Calu3 (cell line): ENCODE results near the gene ELOVL5. TPM values are rescaled to one million over a fixed set of nuclear protein-coding genes. Genes with fewer than 3 reads are reported as not detected.

Experiments used
- BruUV-seq: library from RNA; stranded (reverse); fragments of 400-500 nt; replicated peaks from 2 replicates; lab custom pipeline; 2021; lab: Mats Ljungman, UMichigan
- CTCF ChIA-PET: fragments of 300-600 bp; sonication (Branson Sonifier 250); formaldehyde crosslinking; loops from one replicate; lab custom pipeline; 2022; ENCODE audit warnings: antibody characterized with exemption; lab: Charles Lee
- DNase-seq: peaks from one replicate; pipeline ENCODE4 v3.0.0; 2022
- H3K27ac Mint-ChIP-seq: one replicate; pipeline ENCODE4 v1.8.0; 2022; ENCODE audit warnings: mixed read lengths; ENCODE audit not compliant: unreplicated experiment
- H3K27me3 Mint-ChIP-seq: one replicate; pipeline ENCODE4 v1.8.0; 2022; ENCODE audit warnings: mixed read lengths; ENCODE audit not compliant: unreplicated experiment
- H3K36me3 Mint-ChIP-seq: one replicate; pipeline ENCODE4 v1.8.0; 2022; ENCODE audit warnings: mild to moderate bottlenecking, moderate library complexity, mixed read lengths; ENCODE audit not compliant: insufficient read depth, unreplicated experiment
- H3K4me1 Mint-ChIP-seq: one replicate; pipeline ENCODE4 v1.8.0; 2022; ENCODE audit warnings: mild to moderate bottlenecking, low read depth, mixed read lengths; ENCODE audit not compliant: unreplicated experiment
- H3K4me3 Mint-ChIP-seq: one replicate; pipeline ENCODE4 v1.8.0; 2022; ENCODE audit warnings: mild to moderate bottlenecking, low read depth, moderate library complexity, mixed read lengths; ENCODE audit not compliant: unreplicated experiment
- H3K9me3 Mint-ChIP-seq: one replicate; pipeline ENCODE4 v1.8.0; 2022; ENCODE audit warnings: low read depth, mixed read lengths; ENCODE audit not compliant: unreplicated experiment
- intact Hi-C: fragments of 100-400 bp; cut with micrococcal nuclease; formaldehyde crosslinking; loops from one replicate; pipeline ENCODE4 v1.10.0; 2022; ENCODE audit not compliant: unreplicated experiment
- total RNA-seq: library from RNA; stranded (reverse); gene quantifications from 2 replicates; pipeline ENCODE4 v1.2.3, GENCODE V29; 2022
- TF ChIP-seq, protein P1 (sequence below): fragments of 200-600 bp; IDR thresholded peaks from one replicate; pipeline ENCODE4 v1.8.0; 2022; ENCODE audit warnings: antibody characterized with exemption; ENCODE audit not compliant: unreplicated experiment

Gene ELOVL5
- total RNA-seq, 1 experiment from 2014 or later: 114 TPM

DNA sequence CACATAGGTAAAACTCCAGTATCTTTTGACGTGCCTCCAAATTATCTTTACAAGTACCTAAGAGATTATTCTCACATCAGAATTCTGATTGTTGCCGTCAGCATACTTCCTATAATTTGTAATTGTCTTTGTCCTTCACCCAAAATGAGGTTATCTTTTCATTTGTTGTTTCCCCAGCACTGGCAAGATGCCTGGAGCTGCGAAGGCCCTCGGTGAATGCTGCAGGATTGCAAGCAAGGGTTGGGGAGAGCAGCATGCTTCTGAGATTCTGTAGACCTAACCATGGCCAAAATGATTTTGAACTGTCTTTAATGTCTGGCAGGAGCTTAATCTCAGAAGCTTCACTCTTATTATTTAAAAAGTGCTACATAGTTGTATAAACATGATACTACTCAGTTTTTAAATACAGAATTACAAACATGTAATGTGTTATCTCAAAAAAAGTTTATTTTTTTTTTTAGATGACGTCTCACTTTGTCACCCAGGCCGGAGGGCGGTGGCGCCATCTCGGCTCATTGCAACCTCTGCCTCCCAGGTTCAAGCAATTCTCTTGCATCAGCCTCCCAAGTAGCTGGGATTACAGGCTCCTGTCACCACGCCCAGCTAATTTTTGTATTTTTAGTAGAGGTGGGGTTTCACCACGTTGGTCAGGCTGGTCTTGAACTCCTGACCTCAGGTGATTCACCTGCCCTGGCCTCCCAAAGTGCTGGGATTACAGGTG is 88.7 kb downstream of the ELOVL5 start:
- BruUV-seq: no TSS peak
- no peak for DNase-seq
- intact Hi-C loops: no loop called here
- no peaks in the 10 kb centered on the region for H3K4me1 Mint-ChIP-seq
- H3K36me3 Mint-ChIP-seq: peaks cover 10% of the 10 kb centered on the region
- CTCF ChIA-PET: no interaction called here
- TF ChIP-seq, protein P1, sequence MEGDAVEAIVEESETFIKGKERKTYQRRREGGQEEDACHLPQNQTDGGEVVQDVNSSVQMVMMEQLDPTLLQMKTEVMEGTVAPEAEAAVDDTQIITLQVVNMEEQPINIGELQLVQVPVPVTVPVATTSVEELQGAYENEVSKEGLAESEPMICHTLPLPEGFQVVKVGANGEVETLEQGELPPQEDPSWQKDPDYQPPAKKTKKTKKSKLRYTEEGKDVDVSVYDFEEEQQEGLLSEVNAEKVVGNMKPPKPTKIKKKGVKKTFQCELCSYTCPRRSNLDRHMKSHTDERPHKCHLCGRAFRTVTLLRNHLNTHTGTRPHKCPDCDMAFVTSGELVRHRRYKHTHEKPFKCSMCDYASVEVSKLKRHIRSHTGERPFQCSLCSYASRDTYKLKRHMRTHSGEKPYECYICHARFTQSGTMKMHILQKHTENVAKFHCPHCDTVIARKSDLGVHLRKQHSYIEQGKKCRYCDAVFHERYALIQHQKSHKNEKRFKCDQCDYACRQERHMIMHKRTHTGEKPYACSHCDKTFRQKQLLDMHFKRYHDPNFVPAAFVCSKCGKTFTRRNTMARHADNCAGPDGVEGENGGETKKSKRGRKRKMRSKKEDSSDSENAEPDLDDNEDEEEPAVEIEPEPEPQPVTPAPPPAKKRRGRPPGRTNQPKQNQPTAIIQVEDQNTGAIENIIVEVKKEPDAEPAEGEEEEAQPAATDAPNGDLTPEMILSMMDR: no peak
- H3K27ac Mint-ChIP-seq: no peak overlapping the region
- no peak overlapping the region for H3K4me3 Mint-ChIP-seq
- no peaks in the 10 kb centered on the region for H3K27me3 Mint-ChIP-seq
- no peaks in the 10 kb centered on the region for H3K9me3 Mint-ChIP-seq

DNA sequence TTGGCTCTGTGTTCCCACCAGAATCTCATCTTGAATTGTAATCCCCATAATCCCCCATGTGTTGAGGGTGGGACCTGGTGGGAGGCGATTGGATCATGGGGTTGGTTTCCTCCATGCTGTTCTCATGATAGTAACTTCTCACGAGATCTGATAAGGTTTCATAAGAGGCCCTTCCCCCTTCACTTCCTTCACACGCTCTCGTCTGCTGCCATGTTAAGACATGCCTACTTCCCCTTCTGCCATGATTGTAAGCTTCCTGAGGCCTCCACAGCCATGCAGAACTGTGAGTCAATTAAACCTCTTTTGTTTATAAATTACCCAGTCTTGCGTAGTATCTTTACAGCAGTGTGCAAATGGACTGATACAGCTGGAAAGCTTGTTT is 90.0 kb downstream of the ELOVL5 start:
- Mint-ChIP-seq H3K27me3 (no peaks in the 10 kb centered on the region), H3K4me1 (no peaks in the 10 kb centered on the region), H3K36me3 (peaks cover 10% of the 10 kb centered on the region), H3K9me3 (no peaks in the 10 kb centered on the region), H3K27ac (no peak overlapping the region), H3K4me3 (no peak overlapping the region)
- no peak for DNase-seq
- TF ChIP-seq, protein P1: no peak
- CTCF ChIA-PET: no interaction called here
- BruUV-seq: no TSS peak
- intact Hi-C loops: no loop called here

DNA sequence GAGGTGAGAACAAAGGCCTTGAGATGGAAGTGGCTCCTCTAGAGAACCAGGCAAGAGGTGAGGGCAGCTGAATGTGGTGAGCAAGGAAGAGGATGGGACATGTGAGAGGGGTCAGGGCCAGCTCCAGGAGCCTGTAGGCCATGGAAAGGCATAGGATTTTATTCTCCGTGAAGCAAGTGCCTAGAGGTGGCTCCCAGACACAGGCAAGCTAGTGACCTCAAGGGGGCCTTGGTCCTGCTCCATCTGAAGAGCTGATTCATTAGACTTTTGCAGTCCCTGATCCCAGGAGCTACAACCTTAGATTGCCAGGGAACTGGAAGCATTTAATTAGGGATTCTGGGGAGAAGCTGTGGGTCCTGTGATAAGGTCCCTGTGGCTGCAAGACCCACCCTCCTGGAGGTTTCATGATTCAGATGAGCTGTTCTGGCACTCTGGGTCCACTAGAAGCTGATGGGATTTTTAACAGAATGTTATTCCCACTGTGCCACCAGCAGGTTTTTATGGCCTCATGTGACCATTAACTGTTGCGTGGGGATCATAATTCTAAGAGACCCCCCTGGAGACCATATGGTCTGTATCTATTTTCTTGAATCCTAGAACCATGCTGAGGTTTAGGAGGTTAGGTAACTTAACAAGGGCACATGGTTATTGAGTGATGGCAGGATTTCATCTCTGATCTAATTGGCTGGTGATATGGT is 90.5 kb downstream of the ELOVL5 start:
- TF ChIP-seq, protein P1: no peak
- Mint-ChIP-seq H3K27ac (no peak overlapping the region), H3K27me3 (no peaks in the 10 kb centered on the region), H3K9me3 (no peaks in the 10 kb centered on the region), H3K4me3 (no peak overlapping the region), H3K4me1 (no peaks in the 10 kb centered on the region), H3K36me3 (peaks cover 10% of the 10 kb centered on the region)
- CTCF ChIA-PET: no interaction called here
- no peak for DNase-seq
- intact Hi-C loops: no loop called here
- no TSS peak for BruUV-seq

DNA sequence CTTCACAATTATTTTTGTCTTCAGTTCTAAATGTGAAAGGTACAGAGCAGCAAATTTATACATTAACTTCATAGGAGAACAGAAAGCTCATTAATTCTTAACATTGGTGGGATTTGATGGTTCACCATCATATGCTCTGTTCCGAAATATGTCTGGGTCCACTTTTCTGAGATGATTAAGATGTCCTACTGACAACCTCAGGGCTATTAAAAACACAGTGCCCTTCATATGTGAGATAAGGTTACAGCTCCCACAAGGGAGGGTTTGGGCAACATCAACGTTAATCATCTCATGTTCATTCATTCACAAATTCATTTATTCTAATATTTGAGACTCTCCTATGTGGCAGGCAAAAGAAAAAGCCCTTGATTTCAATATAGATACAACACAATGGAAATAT is 91.2 kb downstream of the ELOVL5 start:
- H3K4me3 Mint-ChIP-seq: no peak overlapping the region
- intact Hi-C loops: no loop called here
- peaks cover 10% of the 10 kb centered on the region for H3K36me3 Mint-ChIP-seq
- DNase-seq: no peak
- no peaks in the 10 kb centered on the region for H3K4me1 Mint-ChIP-seq
- no peak overlapping the region for H3K27ac Mint-ChIP-seq
- no peaks in the 10 kb centered on the region for H3K9me3 Mint-ChIP-seq
- no peaks in the 10 kb centered on the region for H3K27me3 Mint-ChIP-seq
- TF ChIP-seq, protein P1: no peak
- no TSS peak for BruUV-seq
- CTCF ChIA-PET: no interaction called here
